HG03280 (cell line): ENCODE results near the gene ATP12A.

Source experiments
- ATAC-seq: cut with Tn5 transposase; IDR thresholded peaks from one replicate; pipeline ENCODE4 v1.9.1; 2021; ENCODE audit warnings: mild to moderate bottlenecking, moderate library complexity; ENCODE audit not compliant: unreplicated experiment

Gene ATP12A

DNA sequence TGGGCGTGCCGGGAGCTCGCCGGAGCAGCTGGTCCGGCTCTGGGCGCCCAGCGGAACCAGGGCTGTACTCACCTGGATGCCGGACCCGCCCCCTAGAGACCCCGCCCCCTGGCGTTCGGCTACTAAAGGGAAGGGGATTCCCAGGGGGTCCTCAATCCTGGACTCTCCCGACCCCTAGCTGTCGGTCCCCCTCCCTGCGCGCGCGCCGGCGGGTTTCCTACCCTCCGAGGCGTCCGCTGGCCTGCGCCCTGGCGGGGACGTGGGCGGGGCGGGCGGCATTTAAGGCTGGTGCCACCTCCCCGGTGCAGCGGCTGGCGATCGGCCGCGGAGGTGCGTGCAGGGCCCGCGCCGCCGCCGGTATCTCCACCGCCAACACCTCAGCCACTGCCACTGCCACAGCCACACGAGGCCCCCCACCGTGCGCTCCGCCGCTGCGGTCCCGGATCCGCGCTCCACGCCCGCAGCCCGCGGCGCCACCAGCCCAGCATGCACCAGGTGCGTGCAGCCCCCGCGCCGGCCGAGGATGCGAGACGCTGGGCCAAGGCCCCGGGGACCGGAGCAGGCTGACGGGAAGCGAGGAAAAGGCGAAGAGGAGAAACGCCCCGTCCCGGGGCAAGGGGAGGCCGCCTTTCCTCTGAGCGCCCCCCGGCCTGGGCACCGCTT, at the start of gene ATP12A:
Gene ATP12A, plus strand, starts transcription at position 151 of the 663 bp plus-strand sequence. Its CDS starts 336 bp downstream, at position 487.
- ATAC-seq: no peak

- ATAC-seq: no peak
These were observed 49.2 kb upstream of the ATP12A start for GRCh38 chr13:24630851-24631620.

- no peak for ATAC-seq
These were observed 48.3 kb upstream of the ATP12A start for GRCh38 chr13:24631922-24632321.

DNA sequence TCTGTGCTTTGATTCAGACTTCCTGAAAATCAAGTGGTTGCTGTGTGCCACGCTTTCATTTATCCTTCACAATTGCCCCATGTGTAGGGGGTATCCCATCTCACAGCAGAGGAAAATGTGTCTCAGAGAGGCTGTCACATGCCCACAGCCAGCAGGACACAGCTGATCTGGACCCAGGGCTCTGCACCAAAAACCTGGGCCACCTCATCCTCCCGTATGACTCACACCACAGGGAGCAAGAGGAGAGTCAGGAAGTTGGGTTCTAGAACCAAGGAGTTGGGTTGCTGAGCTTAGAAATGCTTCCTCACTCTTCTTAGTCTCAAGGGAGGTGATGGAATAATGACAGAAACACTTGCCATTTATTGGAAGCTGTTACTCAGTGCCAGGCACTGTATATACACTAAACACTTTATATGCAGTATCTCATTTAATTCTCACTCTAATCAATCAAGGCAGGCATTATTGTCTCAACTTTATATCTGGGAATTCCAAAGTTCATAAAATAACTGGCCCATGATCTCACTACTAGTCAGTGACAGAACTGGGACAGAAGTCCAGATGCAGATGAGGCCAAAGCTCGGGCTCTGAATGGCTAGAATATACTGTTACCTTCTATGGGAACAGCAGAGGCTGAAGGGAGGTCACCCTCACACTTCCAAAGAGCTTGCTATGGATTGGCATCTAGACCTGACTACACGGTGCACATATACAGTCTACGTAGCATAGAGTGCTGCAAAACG, 47.7 kb upstream of the ATP12A start:
- ATAC-seq: no peak

DNA sequence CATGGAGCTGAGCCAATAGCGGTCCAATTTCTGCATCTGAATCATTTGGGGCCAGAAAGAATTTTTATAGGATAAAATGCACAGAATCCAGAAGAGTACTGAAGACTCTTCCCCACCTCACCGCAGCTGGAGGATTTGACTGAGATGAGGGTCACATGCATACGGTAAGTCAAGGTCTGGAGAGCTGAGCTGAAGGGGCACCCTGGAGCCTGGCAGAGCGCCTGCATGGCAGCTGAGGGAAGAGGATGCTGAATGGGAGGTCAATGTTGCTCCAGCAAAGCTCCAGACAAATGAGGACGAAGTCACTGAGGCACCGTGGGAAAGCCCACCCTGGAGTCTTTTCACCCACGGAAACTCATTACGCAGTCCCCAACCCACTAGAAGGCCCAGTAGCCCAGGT, 43.4 kb upstream of the ATP12A start:
- no peak for ATAC-seq

DNA sequence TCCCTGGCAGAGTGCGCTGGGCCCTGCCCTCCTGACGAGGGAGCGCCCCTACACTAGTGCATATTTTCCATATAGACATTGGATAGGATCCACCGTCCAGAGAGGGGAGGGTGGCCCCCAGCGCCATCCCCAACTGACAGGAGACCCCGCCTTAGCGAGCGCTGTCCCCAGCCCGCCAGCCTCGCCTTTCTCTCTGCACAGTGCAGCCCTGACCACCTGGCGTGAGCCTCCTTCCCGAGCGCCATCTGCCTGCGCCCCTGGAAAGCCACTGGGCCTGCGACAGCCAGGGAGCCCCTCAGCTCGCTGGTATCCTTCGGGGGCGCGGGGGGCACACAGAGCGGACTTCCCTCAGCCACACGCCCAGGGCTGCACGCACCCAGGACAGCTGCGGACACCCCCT, 42.1 kb upstream of the ATP12A start:
- ATAC-seq: no peak

DNA sequence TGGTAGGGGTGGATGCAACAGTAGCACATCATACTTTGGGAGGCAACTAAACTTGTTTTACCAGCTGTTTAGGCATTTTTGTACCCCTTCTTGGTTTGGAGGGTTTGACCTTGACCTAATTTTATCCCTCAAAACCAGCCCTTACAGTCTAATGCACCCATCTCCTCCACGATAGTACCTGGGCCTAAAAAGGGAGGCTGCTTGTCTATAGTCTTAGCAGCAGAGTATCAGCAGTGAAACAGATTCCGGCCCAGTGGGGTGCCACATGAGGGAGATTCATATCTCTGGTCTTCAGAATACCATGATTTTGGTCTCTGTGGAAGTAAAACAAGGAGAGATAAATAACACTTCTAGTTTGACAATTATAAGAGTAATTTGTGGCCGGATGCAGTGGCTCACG, 39.5 kb upstream of the ATP12A start:
- ATAC-seq: no peak

GRCh38 chr13:24642219-24642618, 38.0 kb upstream of the ATP12A start:
- ATAC-seq: no peak

DNA sequence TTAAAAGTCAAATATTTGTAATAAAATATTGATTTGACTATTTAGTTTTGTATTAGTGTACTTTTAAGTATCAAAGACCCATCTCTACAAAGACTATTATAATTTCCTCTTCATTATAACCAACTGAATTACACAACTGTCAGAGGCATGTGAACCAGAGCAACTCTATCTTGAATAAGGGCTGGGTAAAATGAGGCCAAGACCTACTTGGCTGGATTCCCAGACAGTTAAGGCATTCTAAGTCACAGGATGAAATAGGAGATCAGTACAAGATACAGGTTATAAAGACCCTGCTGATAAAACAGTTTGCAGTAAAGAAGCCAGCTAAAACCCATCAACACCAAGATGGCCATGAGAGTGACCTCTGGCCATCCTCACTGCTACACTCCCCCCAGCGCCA, 36.2 kb upstream of the ATP12A start:
- no peak for ATAC-seq

DNA sequence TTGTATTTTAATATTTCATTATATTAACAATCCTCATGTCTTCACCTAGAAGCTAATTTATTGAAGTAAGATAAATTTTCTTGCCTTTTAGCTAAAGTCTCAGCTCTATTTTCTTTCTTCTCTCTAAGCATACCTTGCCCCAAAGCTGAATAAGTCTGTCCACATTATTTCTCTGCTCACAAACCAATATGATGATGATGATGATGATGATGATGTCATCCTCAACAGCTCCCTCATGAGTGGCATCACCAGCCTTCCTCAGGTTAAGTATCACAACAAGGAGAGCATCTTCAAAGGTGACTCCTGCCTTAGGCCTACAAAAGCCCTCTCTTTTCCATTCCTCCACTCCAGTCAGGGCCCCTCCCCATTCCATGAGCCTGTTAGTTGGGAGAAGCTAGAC, 31.9 kb upstream of the ATP12A start:
- no peak for ATAC-seq

DNA sequence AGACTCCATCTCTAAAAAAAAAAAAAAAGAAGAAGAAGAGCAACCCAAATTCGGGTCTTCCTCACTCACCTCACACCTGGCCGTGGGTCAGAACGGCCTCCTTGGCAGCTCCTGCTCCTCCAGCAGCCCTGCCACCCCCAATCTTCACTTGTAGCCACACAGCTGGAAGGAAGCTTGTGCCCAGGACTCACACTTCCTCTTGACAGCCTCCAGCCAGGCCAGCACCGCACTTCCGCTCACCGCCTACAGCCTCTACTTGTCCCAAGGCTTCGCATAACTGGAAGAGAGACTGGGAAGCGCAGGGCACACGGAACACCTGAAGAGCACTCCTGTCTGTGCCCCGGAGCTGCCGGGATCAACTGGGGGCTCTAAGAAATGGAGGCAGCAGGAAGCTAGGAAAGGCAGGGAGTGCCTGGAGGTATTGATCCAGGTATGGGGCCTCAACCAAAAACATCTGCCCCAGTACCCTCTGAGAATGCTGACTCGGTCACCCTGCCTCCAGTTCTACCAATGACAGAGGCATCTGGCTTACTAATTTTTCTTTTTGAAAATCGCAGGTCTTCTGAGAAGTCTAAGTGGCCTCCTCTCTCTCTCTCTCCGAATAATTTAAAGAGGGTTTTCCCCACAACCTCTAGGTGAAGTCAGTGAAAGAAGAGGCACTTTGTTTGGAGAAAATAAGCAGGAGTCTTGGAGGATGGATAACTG, 31.1 kb upstream of the ATP12A start:
- ATAC-seq: no peak

GRCh38 chr13:24649688-24650043, 30.5 kb upstream of the ATP12A start:
- no peak for ATAC-seq

- no peak for ATAC-seq
These were observed 30.0 kb upstream of the ATP12A start for GRCh38 chr13:24650161-24650560.

DNA sequence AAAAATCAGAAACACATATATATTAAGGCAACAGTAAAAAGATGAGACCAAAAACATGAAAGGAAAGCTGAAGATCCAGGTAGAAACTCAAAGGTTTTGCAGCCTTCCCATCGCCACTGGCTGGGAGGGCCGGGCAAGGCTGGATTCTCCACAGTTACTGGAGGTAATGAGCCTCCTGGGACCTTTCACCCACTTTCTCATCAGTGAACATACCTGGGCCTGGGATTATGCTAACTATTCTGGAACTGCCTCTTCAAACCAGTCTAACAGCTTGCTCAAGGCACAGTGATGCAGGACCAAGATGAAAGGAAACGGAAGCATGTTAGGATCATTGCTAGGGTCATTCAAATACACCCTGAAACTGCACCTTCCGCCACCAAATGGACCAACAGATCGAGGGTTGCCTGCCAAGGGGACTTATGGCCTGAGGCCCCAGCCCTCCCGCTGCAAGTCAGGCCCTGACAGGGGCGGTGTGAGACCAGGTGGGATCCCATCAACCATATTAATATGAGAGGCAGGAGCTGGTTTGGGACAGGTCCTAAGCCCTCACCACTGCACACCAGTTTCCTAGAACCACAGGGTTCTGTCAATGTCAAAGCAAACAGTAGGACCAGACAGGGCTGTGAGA, 28.4 kb upstream of the ATP12A start:
- ATAC-seq: no peak

GRCh38 chr13:24652359-24652758, 27.8 kb upstream of the ATP12A start:
- ATAC-seq: no peak

DNA sequence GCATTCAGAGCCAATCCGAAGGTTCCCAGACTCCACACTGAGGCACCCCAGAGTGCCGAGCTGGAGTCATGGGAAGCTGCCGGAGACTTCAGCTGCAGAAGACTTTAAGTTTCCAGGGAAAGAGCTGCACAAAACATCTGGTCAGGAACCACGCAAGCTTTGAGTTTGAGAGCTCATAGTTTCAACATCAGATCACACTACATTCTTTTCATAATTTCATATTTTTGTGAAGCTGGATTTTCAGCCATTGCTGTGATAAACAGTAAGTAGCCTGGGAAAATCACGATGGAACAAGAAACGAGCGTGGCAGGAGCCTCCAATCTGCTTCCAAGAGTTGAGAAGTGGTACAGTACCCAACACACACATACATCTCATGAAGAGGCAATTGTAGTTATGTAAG, 25.5 kb upstream of the ATP12A start:
- no peak for ATAC-seq

DNA sequence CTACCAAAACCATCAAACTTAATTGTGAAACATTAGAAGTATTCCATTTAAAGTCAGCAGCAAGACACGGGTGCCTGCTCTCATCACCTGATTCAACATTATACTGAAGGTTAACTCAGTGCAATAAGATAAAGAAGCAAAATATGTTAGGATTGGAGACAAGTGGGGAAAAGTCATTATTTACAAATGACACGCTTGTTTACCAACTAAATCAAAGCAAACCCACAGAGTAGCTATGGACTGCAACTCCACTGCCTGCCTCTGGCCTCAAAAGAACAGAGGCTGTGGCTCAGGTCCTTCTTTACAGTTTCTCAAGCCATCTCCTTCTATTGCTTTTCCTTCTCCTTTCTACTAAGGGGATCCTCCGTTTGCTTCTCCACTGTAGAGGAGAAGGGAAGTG, 21.0 kb upstream of the ATP12A start:
- no peak for ATAC-seq

GRCh38 chr13:24660023-24660741, 20.0 kb upstream of the ATP12A start:
- no peak for ATAC-seq

DNA sequence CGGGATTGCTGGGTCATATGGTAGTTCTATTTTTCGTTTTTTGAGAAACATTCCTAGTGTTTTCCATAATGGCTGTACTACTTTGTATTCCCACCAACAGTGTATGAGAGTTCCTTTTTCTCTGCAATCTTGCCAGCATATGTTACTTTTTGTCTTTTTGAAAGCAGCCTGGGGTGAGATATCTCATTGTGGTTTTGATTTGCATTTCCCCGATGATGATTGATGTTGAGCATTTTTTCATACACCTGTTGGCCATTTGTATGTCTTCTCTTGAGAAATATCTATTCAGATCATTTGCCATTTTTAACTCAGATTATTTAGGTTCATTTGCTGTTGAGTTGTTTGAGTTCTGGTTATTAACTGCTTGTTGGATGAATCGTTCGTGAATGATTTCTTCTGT, 18.5 kb upstream of the ATP12A start:
- no peak for ATAC-seq
